Neuronal stem cell (in vitro differentiated cells): ENCODE measurements around the gene PLXNC1.

Experiments
- DNase-seq: peaks from one replicate; pipeline ENCODE4 v3.0.0-alpha.2; 2013; ENCODE audit warnings: low spot score
- H2AFZ ChIP-seq: one replicate; pipeline ENCODE4 v1.6.1; 2013; ENCODE audit warnings: mild to moderate bottlenecking, low read length, inconsistent platforms
- H2AK5ac ChIP-seq: 2 replicates; pipeline ENCODE4 v1.6.1; 2013; ENCODE audit warnings: low read depth, mild to moderate bottlenecking, inconsistent platforms, low read length, moderate library complexity, mixed read lengths
- H2BK120ac ChIP-seq: 2 replicates; pipeline ENCODE4 v1.6.1; 2013; ENCODE audit warnings: low read depth, mild to moderate bottlenecking, inconsistent platforms, low read length, moderate library complexity, mixed read lengths
- H2BK12ac ChIP-seq: one replicate; pipeline ENCODE4 v1.6.1; 2013; ENCODE audit warnings: low read length, inconsistent platforms
- H2BK15ac ChIP-seq: 2 replicates; pipeline ENCODE4 v1.6.1; 2013; ENCODE audit warnings: mild to moderate bottlenecking, low read length, inconsistent platforms, mixed read lengths
- H2BK5ac ChIP-seq: one replicate; pipeline ENCODE4 v1.6.1; 2013; ENCODE audit warnings: inconsistent platforms, mild to moderate bottlenecking, low read length, moderate library complexity
- H3K14ac ChIP-seq: one replicate; pipeline ENCODE4 v1.6.1; 2013; ENCODE audit warnings: low read length, inconsistent platforms
- H3K18ac ChIP-seq: 2 replicates; pipeline ENCODE4 v1.6.1; 2013; ENCODE audit warnings: low read length, inconsistent platforms
- H3K23ac ChIP-seq: 2 replicates; pipeline ENCODE4 v1.6.1; 2013; ENCODE audit warnings: low read depth, mild to moderate bottlenecking, mixed read lengths, low read length, inconsistent platforms; ENCODE audit not compliant: poor library complexity
- H3K27ac ChIP-seq: replicated peaks from 3 replicates; pipeline ENCODE4 v1.5.1; 2013; ENCODE audit warnings: low read length, inconsistent platforms
- H3K27me3 ChIP-seq, 3 experiments: 2 replicates each; pipeline ENCODE4 v1.6.1; 2013; ENCODE audit warnings: low read length in 3 of 3, mild to moderate bottlenecking in 2 of 3, inconsistent platforms in 1 of 3, low read depth in 1 of 3, mixed read lengths in 1 of 3, moderate library complexity in 1 of 3; ENCODE audit not compliant: control insufficient read depth in 3 of 3, insufficient read depth in 3 of 3
- H3K36me3 ChIP-seq, 2 donors: replicated peaks in 1 of 2; 2 replicates each; pipeline ENCODE4 v1.6.1; 2013; ENCODE audit warnings: low read length in 2 of 2; ENCODE audit not compliant: control insufficient read depth in 2 of 2, insufficient read depth in 2 of 2
- H3K4ac ChIP-seq: 2 replicates; pipeline ENCODE4 v1.6.1; 2013; ENCODE audit warnings: inconsistent platforms, mild to moderate bottlenecking, low read length, moderate library complexity
- H3K4me1 ChIP-seq, 2 donors: 1 replicate in 1 of 2; 2 replicates in 1 of 2; pipeline ENCODE4 v1.6.1; 2013; ENCODE audit warnings: low read length in 2 of 2, low read depth in 1 of 2; ENCODE audit not compliant: control insufficient read depth in 2 of 2, insufficient read depth in 1 of 2
- H3K4me2 ChIP-seq: one replicate; pipeline ENCODE4 v1.6.1; 2013; ENCODE audit warnings: mild to moderate bottlenecking, low read length, inconsistent platforms; ENCODE audit not compliant: insufficient read depth, poor library complexity, severe bottlenecking
- H3K4me3 ChIP-seq, 2 donors: 2 replicates each; pipeline ENCODE4 v1.5.1; 2013; ENCODE audit warnings: low read length in 2 of 2, mild to moderate bottlenecking in 2 of 2, inconsistent platforms in 1 of 2, moderate library complexity in 1 of 2
- H3K79me1 ChIP-seq: one replicate; pipeline ENCODE4 v1.6.1; 2013; ENCODE audit warnings: low read depth, mild to moderate bottlenecking, inconsistent platforms, low read length, moderate library complexity
- H3K9ac ChIP-seq: one replicate; pipeline ENCODE4 v1.6.1; 2013; ENCODE audit warnings: mild to moderate bottlenecking, low read depth, low read length, inconsistent platforms; ENCODE audit not compliant: poor library complexity
- H3K9me3 ChIP-seq, 2 donors: replicated peaks in 1 of 2; 2 replicates each; pipeline versions ENCODE3 to v1.6.1; 2013; ENCODE audit warnings: low read length in 2 of 2, mild to moderate bottlenecking in 2 of 2, inconsistent platforms in 1 of 2, low read depth in 1 of 2, mixed read lengths in 1 of 2, moderate library complexity in 1 of 2; ENCODE audit not compliant: control insufficient read depth in 2 of 2, insufficient read depth in 1 of 2
- H4K8ac ChIP-seq: one replicate; pipeline ENCODE4 v1.6.1; 2013; ENCODE audit warnings: low read depth, mild to moderate bottlenecking, inconsistent platforms, low read length, moderate library complexity
- H4K91ac ChIP-seq: one replicate; pipeline ENCODE4 v1.6.1; 2013; ENCODE audit warnings: low read length, low read depth, mild to moderate bottlenecking, inconsistent platforms; ENCODE audit not compliant: poor library complexity
- WGBS, 2 donors: extraction: QIAGEN DNeasy Blood & Tissue Kit; methylation state at CpG; one replicate each; pipeline ENCODE4 v1.1.7; 2013; ENCODE audit warnings: missing lambda C conversion rate in 2 of 2, mixed read lengths in 1 of 2; ENCODE audit not compliant: insufficient read length in 2 of 2, insufficient replicate concordance in 1 of 2; ENCODE audit errors: extremely low coverage in 2 of 2; 5-methylcytosine and 5-hydroxymethylcytosine counted together

Gene PLXNC1

DNA sequence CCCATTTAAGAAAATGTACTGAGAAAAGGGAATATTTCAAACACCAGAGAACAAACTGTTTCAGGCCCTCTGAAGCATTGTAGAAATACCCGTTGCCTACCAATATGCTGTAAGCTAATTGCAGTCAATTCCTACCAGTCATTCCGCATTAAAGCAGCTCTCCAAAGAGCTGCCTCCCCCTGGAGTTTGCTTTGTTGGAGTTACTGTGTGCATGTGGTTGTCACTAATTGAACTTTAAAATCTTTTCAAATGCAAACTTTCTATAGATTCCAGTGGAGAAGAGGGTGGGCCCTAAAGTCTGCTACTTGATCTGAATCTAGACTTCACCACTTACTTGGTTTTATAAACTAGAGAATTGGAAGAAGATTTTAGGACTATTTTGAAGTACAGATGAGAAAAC lies 112.7 kb downstream of the PLXNC1 start:
- H3K79me1 ChIP-seq, result no peaks in the 10 kb centered on the region
- DNase-seq, result peak; percentile 59
- H3K4me3 ChIP-seq, result no peak overlapping the region
- peaks cover 2 to 4% of the 10 kb centered on the region in 2 donors for H3K36me3 ChIP-seq
- no peak overlapping the region for H3K4ac ChIP-seq
- H4K8ac ChIP-seq, result no peak overlapping the region
- WGBS, 2 donors, result no CpG with 5 or more reads among the region's 2 CpGs
- H3K18ac ChIP-seq, result no peak overlapping the region
- H3K9ac ChIP-seq, result no peak overlapping the region
- H2BK5ac ChIP-seq, result no peak overlapping the region
- H2BK120ac ChIP-seq, result no peak overlapping the region
- no peak overlapping the region for H2AK5ac ChIP-seq
- H2BK15ac ChIP-seq, result no peak overlapping the region
- peak overlapping the region; percentile 40 for H2AFZ ChIP-seq
- no peaks in the 10 kb centered on the region for H3K27me3 ChIP-seq
- H4K91ac ChIP-seq, result no peak overlapping the region
- H3K9me3 ChIP-seq, result no peaks in the 10 kb centered on the region
- peak overlapping the region; percentile 67 for H3K27ac ChIP-seq
- H2BK12ac ChIP-seq, result no peak overlapping the region
- H3K4me2 ChIP-seq, result no peak overlapping the region
- peaks cover 11 to 28% of the 10 kb centered on the region in 2 donors for H3K4me1 ChIP-seq
- H3K23ac ChIP-seq, result no peak overlapping the region
- H3K14ac ChIP-seq, result no peak overlapping the region

DNA sequence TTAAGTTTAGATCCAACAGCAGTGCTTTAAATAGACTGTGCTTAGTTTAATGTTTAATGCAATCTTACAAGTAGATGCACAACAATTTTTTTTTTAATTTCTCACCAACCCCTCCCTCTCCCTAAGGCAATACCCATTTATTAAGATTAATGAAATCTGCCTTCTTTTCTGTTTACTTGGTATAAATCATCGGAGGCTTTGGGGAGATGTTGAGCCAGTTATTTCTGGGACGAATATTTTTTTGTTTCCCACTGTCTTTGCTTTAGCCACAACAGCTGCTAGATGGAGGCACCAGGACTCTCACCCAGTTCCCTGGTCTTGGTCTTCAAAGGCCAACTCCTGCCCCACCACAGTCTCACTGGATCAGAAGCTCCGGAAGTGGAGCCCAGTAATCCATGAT lies 113.4 kb downstream of the PLXNC1 start:
- Histone ChIP-seq H3K27ac (no peak overlapping the region), H3K23ac (no peak overlapping the region)
- no CpG with 5 or more reads among the region's 3 CpGs for whole genome bisulfite sequencing, 2 donors

DNA sequence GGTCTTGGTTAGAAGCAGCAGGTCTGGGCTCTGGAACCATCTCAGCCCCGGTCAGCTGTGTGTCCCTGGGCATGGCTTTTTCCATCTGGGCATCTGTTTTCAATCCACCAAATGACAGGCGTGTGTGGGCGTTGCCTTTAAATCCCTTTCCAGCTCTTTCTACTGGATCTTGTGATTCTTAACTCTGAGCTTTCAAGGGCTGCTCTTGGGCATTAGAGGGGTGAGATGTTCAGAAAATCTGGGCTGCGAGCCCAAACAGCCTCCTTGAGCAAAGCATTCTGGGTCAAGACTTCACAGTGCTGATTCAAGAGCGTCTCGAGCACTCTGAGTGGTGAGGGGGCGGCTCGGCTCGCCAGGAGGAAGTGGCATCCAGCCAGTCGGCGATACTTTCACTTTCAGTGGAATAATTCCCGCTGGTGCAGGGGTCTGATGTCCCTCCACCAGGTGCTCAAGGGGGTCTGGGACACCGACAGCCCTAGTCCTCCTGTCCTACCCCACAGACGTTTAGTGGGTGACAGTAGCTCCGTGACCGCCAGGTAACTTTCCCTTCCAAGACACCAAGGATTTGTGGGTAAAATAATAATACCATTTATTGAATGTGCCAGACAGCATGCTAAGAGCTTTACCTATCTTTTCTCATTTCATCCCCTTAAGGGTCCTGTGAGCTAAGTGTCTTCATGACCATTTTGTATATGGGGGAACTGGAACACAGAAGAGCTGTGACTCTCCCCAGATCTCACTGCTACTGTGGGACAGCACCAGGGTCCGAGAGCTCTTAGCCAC lies 114.0 kb downstream of the PLXNC1 start:
- no CpG with 5 or more reads among the region's 17 CpGs for WGBS, 2 donors
- H2AFZ ChIP-seq, result no peak overlapping the region
- no peaks in the 10 kb centered on the region for H3K9me3 ChIP-seq
- no peaks in the 10 kb centered on the region for H3K27me3 ChIP-seq
- H3K27ac ChIP-seq, result no peak overlapping the region
- H4K91ac ChIP-seq, result no peak overlapping the region
- H3K4ac ChIP-seq, result no peak overlapping the region
- H3K4me3 ChIP-seq, result no peak overlapping the region
- H3K4me1 ChIP-seq, result peaks cover 11 to 28% of the 10 kb centered on the region in 2 donors
- H2BK15ac ChIP-seq, result peak overlapping the region; percentile 60
- no peak overlapping the region for H2BK12ac ChIP-seq
- DNase-seq, result no peak
- H4K8ac ChIP-seq, result no peak overlapping the region
- H3K4me2 ChIP-seq, result no peak overlapping the region
- peak overlapping the region; percentile 2 for H2BK5ac ChIP-seq
- H3K23ac ChIP-seq, result no peak overlapping the region
- peak overlapping the region; percentile 76 for H3K18ac ChIP-seq
- H2AK5ac ChIP-seq, result peak overlapping the region; percentile 30
- H3K79me1 ChIP-seq, result no peaks in the 10 kb centered on the region
- H3K36me3 ChIP-seq, result peaks cover 3 to 4% of the 10 kb centered on the region in 2 donors
- H3K9ac ChIP-seq, result no peak overlapping the region
- peak overlapping the region; percentile 6 for H2BK120ac ChIP-seq
- no peak overlapping the region for H3K14ac ChIP-seq

More for the DNA sequence above, 113.4 kb downstream of the PLXNC1 start:
- Histone ChIP-seq H3K4me1 (peaks cover 11 to 28% of the 10 kb centered on the region in 2 donors), H3K4me3 (no peak overlapping the region), H2AFZ (no peak overlapping the region), H2BK12ac (no peak overlapping the region), H3K9ac (no peak overlapping the region), H2BK120ac (no peak overlapping the region), H3K27me3 (no peaks in the 10 kb centered on the region), H3K18ac (no peak overlapping the region), H3K4ac (no peak overlapping the region), H3K14ac (no peak overlapping the region), H3K79me1 (no peaks in the 10 kb centered on the region), H3K4me2 (no peak overlapping the region), H2BK15ac (no peak overlapping the region), H3K36me3 (peaks cover 3 to 4% of the 10 kb centered on the region in 2 donors), H2AK5ac (no peak overlapping the region), H3K9me3 (no peaks in the 10 kb centered on the region), H4K91ac (no peak overlapping the region), H2BK5ac (no peak overlapping the region), H4K8ac (no peak overlapping the region)
- no peak for DNase-seq

GRCh38 chr12:94263011-94263811 lies 114.8 kb downstream of the PLXNC1 start:
- no peak overlapping the region for H3K9ac ChIP-seq
- H4K8ac ChIP-seq, result no peak overlapping the region
- H2AFZ ChIP-seq, result no peak overlapping the region
- peak overlapping the region; percentile 60 for H2BK15ac ChIP-seq
- peak overlapping the region; percentile 2 for H2BK5ac ChIP-seq
- whole genome bisulfite sequencing, 2 donors, result no CpG with 5 or more reads among the region's 14 CpGs
- peak overlapping the region; percentile 76 for H3K18ac ChIP-seq
- peak overlapping the region; percentile 19 for H3K27ac ChIP-seq
- H3K79me1 ChIP-seq, result no peaks in the 10 kb centered on the region
- no peak overlapping the region for H2BK120ac ChIP-seq
- DNase-seq, result no peak
- no peak overlapping the region for H3K4ac ChIP-seq
- H3K4me2 ChIP-seq, result no peak overlapping the region
- no peaks in the 10 kb centered on the region for H3K9me3 ChIP-seq
- no peak overlapping the region for H3K4me3 ChIP-seq
- H4K91ac ChIP-seq, result no peak overlapping the region
- no peak overlapping the region for H2BK12ac ChIP-seq
- peaks cover 3 to 4% of the 10 kb centered on the region in 2 donors for H3K36me3 ChIP-seq
- H3K27me3 ChIP-seq, result no peaks in the 10 kb centered on the region
- H3K4me1 ChIP-seq, result peaks cover 11 to 28% of the 10 kb centered on the region in 2 donors
- H2AK5ac ChIP-seq, result peak overlapping the region; percentile 30
- H3K14ac ChIP-seq, result no peak overlapping the region
- no peak overlapping the region for H3K23ac ChIP-seq
